HL-60 (cell line): ENCODE results near the gene HDGFL2.

Experiments
- DNase-seq, 2 experiments: peaks; one replicate each; pipeline ENCODE4 v3.0.0-alpha.2; 2010 to 2020; ENCODE audit warnings: low read depth in 1 of 2, low spot score in 1 of 2
- H3K27ac ChIP-seq: fragments of 250-450 bp; sonication (Bioruptor Pico); replicated peaks from 2 replicates; pipeline ENCODE4 v1.5.1; 2020; ENCODE audit warnings: mild to moderate bottlenecking, moderate library complexity
- H3K27me3 ChIP-seq: fragments of 250-450 bp; sonication (Bioruptor Pico); 2 replicates; pipeline ENCODE4 v1.5.1; 2021; ENCODE audit warnings: mild to moderate bottlenecking, moderate library complexity; ENCODE audit not compliant: insufficient read depth, poor library complexity, severe bottlenecking
- H3K4me3 ChIP-seq: replicated peaks from 2 replicates; pipeline ENCODE4 v1.5.1; 2011; ENCODE audit warnings: mild to moderate bottlenecking, control low read depth, low read length; ENCODE audit not compliant: insufficient read depth
- CTCF ChIP-seq: IDR thresholded peaks from one replicate; pipeline ENCODE4 v1.5.1; 2011; ENCODE audit warnings: low read length, control low read depth, inconsistent platforms; ENCODE audit not compliant: insufficient read depth
- GABPA ChIP-seq: IDR thresholded peaks from 2 replicates; pipeline ENCODE4 v1.6.1; 2012; ENCODE audit warnings: low read depth
- POLR2AphosphoS5 ChIP-seq: IDR thresholded peaks from 2 replicates; pipeline ENCODE4 v1.6.1; 2012; ENCODE audit warnings: low read depth
- REST ChIP-seq: IDR thresholded peaks from 2 replicates; pipeline ENCODE4 v1.6.1; 2012; ENCODE audit warnings: low read depth; ENCODE audit not compliant: insufficient replicate concordance
- SPI1 ChIP-seq: IDR thresholded peaks from 2 replicates; pipeline ENCODE4 v1.6.1; 2012; ENCODE audit warnings: low read depth, mild to moderate bottlenecking, borderline replicate concordance
- long read RNA-seq: library from polyadenylated mRNA; unstranded; transcript quantifications from one replicate; pipeline ENCODE4 v2.0.0, GENCODE V29; 2020

The HDGFL2 gene
- long read RNA-seq, partial matches to known transcripts: 1 of 5 reads
- long read RNA-seq, other reads (novel, unspliced or antisense): 2 of 5 reads

GRCh38 chr19:4472174-4472974, at the start of gene HDGFL2:
TSS of gene HDGFL2 (plus strand) at chr19:4472297. CDS start at chr19:4472351, 54 bp downstream.
- no peaks in the 10 kb centered on the region for H3K27me3 ChIP-seq
- no peak for TF ChIP-seq POLR2AphosphoS5
- no peak for TF ChIP-seq SPI1
- TF ChIP-seq REST: no peak
- TF ChIP-seq GABPA: no peak
- no peak for TF ChIP-seq CTCF
- H3K27ac ChIP-seq: peak within 1 kb of the TSS; percentile 91
- H3K4me3 ChIP-seq: peak within 1 kb of the TSS; percentile 78
- DNase-seq: no peak

DNA sequence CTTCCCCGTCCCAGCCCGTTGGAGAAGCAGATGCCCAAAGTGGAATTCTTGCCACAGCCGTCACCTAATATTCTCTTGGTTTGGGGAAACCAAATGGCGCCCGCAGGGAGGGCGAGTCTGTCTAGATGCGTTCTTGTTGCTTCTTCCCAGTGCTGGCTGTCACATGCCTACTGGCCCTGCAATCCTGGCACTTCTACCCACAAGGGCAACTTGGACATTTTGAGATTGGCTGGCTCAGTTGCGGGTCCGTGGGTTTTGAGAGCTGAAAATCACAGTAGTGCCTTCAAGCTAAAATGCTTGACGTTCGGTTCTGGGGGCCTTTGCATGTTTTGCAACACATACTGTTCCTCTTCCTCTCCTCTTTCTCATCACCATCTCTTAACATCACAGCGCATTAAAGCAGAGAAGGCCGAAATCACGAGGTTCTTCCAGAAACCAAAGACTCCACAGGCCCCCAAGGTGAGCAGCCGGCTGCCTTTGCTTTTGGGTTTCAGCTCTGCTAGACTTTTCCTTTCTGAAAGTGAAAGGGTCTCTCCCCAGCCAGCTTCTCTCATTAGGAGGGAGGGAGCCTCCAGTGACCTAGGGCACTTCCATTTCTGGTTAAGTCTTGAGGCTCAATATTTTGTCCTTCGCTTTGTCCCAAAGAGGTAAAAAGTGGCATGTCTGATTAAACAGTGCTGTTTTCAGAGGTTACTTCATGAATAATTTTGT, 48.5 kb upstream of the HDGFL2 start:
- Histone ChIP-seq H3K27me3 (no peaks in the 10 kb centered on the region), H3K4me3 (no peak overlapping the region), H3K27ac (no peak overlapping the region)
- no peak for TF ChIP-seq GABPA
- TF ChIP-seq POLR2AphosphoS5: no peak
- TF ChIP-seq REST: no peak
- no peak for TF ChIP-seq SPI1
- no peak for TF ChIP-seq CTCF
- no peak for DNase-seq

DNA sequence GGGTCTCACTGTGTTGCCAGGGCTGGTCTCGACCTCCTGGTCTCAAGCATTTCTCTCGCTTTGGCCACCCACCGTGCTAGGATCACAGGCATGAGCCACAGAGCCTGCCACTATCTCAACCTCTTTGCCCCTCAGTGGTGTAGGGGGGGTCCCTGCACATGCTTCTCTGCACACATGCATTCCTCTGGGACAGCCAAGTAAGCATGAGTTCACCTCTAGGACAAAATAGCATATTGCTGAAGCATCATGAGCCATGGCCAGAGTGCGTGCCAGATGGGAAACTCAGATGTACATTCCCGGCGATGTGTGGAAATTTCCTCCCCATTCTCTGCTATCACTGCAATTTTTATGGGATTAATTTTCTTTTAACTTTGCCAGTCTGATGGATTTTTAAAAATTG, 46.6 kb upstream of the HDGFL2 start:
- TF ChIP-seq REST (no peak), CTCF (no peak), POLR2AphosphoS5 (no peak)
- Histone ChIP-seq H3K27ac (no peak overlapping the region), H3K4me3 (no peak overlapping the region), H3K27me3 (no peaks in the 10 kb centered on the region)
- no peak for DNase-seq
